ENCODE data around the gene NPAS3.

- TF ChIP-seq ATF3 (IDR thresholded peaks at IDR 0.05), result no peak
- TF ChIP-seq CTCF (IDR thresholded peaks at IDR 0.05 in 2 of 3, conservative IDR thresholded peaks at IDR 0.05 in 1 of 3; ENCODE audit: borderline replicate concordance in 1 of 3, insufficient read depth in 1 of 3, low read depth in 2 of 3, low read length in 2 of 3), result no peak
- TF ChIP-seq JUND (IDR thresholded peaks at IDR 0.05), result no peak
- TF ChIP-seq EZH2phosphoT487 (IDR thresholded peaks at IDR 0.05; ENCODE audit: borderline replicate concordance), result no peak
- TF ChIP-seq POLR2A (IDR thresholded peaks at IDR 0.05; ENCODE audit: borderline replicate concordance, extremely low read depth, insufficient read depth, insufficient read length), result no peak
- no peak for TF ChIP-seq SP1 (IDR thresholded peaks at IDR 0.05; ENCODE audit: low read depth)
- TF ChIP-seq TCF7L2 (IDR thresholded peaks at IDR 0.05; ENCODE audit: borderline replicate concordance, extremely low read depth, insufficient read depth, insufficient read length), result no peak
- TF ChIP-seq EZH2 (IDR thresholded peaks at IDR 0.05), result no peak
- TF ChIP-seq ZNF274 (IDR thresholded peaks at IDR 0.05; ENCODE audit: low read depth, low read length), result no peak
- TF ChIP-seq ELF1 (IDR thresholded peaks at IDR 0.05; ENCODE audit: borderline replicate concordance, low read depth), result no peak
- TF ChIP-seq EGR1 (IDR thresholded peaks at IDR 0.05; ENCODE audit: low read depth), result no peak
Observed at GRCh38 chr14:33449268-33449667, 510.6 kb downstream of the NPAS3 start.
